SK-N-SH (cell line): ENCODE measurements around the gene RIC8B.

Source experiments
- CHD2 ChIP-seq: fragments of 150-350 bp; IDR thresholded peaks from 2 replicates; pipeline ENCODE4 v1.6.1; 2018; ENCODE audit warnings: low read length; ENCODE audit not compliant: partially characterized antibody
- MXI1 ChIP-seq: IDR thresholded peaks from 2 replicates; pipeline ENCODE4 v1.6.1; 2012; ENCODE audit warnings: mild to moderate bottlenecking, low read depth, low read length, improper control_type of control experiment
- RAD21 ChIP-seq: IDR thresholded peaks from 2 replicates; pipeline ENCODE4 v1.6.1; 2012; ENCODE audit warnings: mild to moderate bottlenecking, low read length
- YY1 ChIP-seq: IDR thresholded peaks from 2 replicates; pipeline ENCODE4 v1.4.0; 2012; ENCODE audit warnings: low read depth, mild to moderate bottlenecking
- TF ChIP-seq, protein P1 (sequence below): fragments of 200-600 bp; sonication (generic); IDR thresholded peaks from 2 replicates; pipeline ENCODE4 v1.6.1; 2017; ENCODE audit warnings: antibody characterized with exemption, mild to moderate bottlenecking, moderate library complexity
- TF ChIP-seq, protein P2 (sequence below): IDR thresholded peaks from 2 replicates; pipeline ENCODE4 v1.6.1; 2012; ENCODE audit warnings: mild to moderate bottlenecking, low read depth, low read length, moderate library complexity

DNA sequence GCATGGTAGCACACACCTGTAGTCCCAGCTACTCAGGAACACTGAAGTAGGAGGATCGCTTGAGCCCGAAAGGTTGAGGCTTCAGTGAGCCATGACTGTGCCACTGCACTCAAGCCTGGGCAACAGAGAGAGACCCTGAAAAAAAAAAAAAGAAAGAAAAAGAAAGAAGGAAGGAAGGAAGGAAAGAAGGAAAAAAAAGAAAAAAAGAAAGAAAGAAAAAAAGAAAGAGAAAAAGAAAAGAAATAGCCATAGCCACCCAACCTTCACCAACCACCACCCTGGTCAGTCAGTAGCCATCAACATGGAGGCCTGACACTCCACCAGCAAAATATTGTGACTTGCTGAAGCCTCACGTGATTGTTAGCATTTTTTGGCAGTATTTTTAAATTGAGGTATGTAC lies 159.8 kb downstream of the RIC8B start:
- TF ChIP-seq, protein P1, sequence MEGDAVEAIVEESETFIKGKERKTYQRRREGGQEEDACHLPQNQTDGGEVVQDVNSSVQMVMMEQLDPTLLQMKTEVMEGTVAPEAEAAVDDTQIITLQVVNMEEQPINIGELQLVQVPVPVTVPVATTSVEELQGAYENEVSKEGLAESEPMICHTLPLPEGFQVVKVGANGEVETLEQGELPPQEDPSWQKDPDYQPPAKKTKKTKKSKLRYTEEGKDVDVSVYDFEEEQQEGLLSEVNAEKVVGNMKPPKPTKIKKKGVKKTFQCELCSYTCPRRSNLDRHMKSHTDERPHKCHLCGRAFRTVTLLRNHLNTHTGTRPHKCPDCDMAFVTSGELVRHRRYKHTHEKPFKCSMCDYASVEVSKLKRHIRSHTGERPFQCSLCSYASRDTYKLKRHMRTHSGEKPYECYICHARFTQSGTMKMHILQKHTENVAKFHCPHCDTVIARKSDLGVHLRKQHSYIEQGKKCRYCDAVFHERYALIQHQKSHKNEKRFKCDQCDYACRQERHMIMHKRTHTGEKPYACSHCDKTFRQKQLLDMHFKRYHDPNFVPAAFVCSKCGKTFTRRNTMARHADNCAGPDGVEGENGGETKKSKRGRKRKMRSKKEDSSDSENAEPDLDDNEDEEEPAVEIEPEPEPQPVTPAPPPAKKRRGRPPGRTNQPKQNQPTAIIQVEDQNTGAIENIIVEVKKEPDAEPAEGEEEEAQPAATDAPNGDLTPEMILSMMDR: no peak
- TF ChIP-seq, protein P2, sequence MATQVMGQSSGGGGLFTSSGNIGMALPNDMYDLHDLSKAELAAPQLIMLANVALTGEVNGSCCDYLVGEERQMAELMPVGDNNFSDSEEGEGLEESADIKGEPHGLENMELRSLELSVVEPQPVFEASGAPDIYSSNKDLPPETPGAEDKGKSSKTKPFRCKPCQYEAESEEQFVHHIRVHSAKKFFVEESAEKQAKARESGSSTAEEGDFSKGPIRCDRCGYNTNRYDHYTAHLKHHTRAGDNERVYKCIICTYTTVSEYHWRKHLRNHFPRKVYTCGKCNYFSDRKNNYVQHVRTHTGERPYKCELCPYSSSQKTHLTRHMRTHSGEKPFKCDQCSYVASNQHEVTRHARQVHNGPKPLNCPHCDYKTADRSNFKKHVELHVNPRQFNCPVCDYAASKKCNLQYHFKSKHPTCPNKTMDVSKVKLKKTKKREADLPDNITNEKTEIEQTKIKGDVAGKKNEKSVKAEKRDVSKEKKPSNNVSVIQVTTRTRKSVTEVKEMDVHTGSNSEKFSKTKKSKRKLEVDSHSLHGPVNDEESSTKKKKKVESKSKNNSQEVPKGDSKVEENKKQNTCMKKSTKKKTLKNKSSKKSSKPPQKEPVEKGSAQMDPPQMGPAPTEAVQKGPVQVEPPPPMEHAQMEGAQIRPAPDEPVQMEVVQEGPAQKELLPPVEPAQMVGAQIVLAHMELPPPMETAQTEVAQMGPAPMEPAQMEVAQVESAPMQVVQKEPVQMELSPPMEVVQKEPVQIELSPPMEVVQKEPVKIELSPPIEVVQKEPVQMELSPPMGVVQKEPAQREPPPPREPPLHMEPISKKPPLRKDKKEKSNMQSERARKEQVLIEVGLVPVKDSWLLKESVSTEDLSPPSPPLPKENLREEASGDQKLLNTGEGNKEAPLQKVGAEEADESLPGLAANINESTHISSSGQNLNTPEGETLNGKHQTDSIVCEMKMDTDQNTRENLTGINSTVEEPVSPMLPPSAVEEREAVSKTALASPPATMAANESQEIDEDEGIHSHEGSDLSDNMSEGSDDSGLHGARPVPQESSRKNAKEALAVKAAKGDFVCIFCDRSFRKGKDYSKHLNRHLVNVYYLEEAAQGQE: no peak
- TF ChIP-seq RAD21 (no peak), CHD2 (no peak), YY1 (no peak), MXI1 (no peak)
